ENCODE measurements around the gene TMEM271.

DNA sequence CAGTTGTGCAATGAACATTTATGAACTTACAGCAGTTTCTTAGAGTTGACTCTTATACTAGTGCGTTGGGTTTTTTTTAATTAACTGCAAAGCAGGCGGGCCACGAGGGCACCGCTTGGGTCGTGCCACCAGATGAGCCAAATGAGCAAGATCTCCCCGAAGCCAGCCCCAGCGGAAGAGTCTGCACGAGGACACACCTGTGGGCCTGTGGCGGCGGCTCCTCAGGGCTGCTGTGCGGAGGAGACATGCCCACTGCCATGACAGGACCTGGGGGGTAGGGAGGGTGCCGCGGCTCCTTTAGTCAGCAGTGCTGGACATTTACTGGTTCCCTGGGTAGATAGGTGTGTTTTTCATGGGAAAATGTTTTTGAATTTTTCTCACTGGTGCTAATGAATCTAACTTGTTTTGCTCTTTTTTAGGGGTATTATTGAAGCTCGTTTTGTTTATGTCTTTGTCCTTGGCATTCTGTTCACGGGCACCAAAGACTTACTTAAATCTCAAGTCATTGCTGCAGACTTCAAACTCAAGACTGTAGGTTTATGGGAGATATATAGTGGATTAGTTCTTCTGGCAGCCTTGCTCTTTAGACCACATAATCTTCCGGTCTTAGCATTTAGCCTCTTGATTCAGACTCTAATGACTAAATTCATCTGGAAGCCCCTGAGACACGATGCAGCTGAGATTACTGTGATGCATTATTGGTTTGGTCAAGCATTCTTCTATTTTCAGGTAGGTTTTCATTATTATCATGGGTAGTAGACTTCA, 45.9 kb downstream of the TMEM271 start:
- no peak for TF ChIP-seq NFRKB (IDR thresholded peaks at IDR 0.05)
- TF ChIP-seq ARNT (IDR thresholded peaks at IDR 0.05): no peak
- TF ChIP-seq SP1 (IDR thresholded peaks at IDR 0.05): no peak
- no peak for TF ChIP-seq SUZ12 (IDR thresholded peaks at IDR 0.05)
- TF ChIP-seq, protein P1, sequence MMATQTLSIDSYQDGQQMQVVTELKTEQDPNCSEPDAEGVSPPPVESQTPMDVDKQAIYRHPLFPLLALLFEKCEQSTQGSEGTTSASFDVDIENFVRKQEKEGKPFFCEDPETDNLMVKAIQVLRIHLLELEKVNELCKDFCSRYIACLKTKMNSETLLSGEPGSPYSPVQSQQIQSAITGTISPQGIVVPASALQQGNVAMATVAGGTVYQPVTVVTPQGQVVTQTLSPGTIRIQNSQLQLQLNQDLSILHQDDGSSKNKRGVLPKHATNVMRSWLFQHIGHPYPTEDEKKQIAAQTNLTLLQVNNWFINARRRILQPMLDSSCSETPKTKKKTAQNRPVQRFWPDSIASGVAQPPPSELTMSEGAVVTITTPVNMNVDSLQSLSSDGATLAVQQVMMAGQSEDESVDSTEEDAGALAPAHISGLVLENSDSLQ (IDR thresholded peaks at IDR 0.05): no peak
- no peak for TF ChIP-seq BHLHE40 (IDR thresholded peaks at IDR 0.05; ENCODE audit: borderline replicate concordance)
- TF ChIP-seq TARDBP (IDR thresholded peaks at IDR 0.05): no peak
- TF ChIP-seq FOXM1 (IDR thresholded peaks at IDR 0.05; ENCODE audit: borderline replicate concordance): no peak
- no peak for TF ChIP-seq ELF4 (IDR thresholded peaks at IDR 0.05)
